HUES48 (cell line): Measurements from ENCODE around the gene RYR3.
"Not testable (repeated sequence)": the region's sequence is repeated elsewhere in the genome, so short reads cannot be mapped to it uniquely, and the experiment has no call there.

Experiments used
- H3K27ac ChIP-seq: one replicate; pipeline ENCODE4 v1.7.0; 2013; ENCODE audit warnings: low read depth, low read length, inconsistent platforms
- H3K27me3 ChIP-seq: 2 replicates; pipeline ENCODE4 v1.6.1; 2013; ENCODE audit warnings: mild to moderate bottlenecking, low read length; ENCODE audit not compliant: control insufficient read depth, insufficient read depth
- H3K36me3 ChIP-seq: 2 replicates; pipeline ENCODE4 v1.6.1; 2013; ENCODE audit warnings: low read length; ENCODE audit not compliant: control insufficient read depth, insufficient read depth
- H3K4me1 ChIP-seq: 2 replicates; pipeline ENCODE4 v1.6.1; 2013; ENCODE audit warnings: mild to moderate bottlenecking, low read length; ENCODE audit not compliant: control insufficient read depth, insufficient read depth
- H3K4me3 ChIP-seq: 2 replicates; pipeline ENCODE4 v1.5.1; 2013; ENCODE audit warnings: mild to moderate bottlenecking, low read depth, low read length
- H3K9ac ChIP-seq: 2 replicates; pipeline ENCODE4 v1.6.1; 2013; ENCODE audit warnings: mild to moderate bottlenecking, low read depth, low read length, moderate library complexity
- H3K9me3 ChIP-seq: 2 replicates; pipeline ENCODE4 v1.6.1; 2013; ENCODE audit warnings: low read length; ENCODE audit not compliant: control insufficient read depth, insufficient read depth

Gene RYR3

DNA sequence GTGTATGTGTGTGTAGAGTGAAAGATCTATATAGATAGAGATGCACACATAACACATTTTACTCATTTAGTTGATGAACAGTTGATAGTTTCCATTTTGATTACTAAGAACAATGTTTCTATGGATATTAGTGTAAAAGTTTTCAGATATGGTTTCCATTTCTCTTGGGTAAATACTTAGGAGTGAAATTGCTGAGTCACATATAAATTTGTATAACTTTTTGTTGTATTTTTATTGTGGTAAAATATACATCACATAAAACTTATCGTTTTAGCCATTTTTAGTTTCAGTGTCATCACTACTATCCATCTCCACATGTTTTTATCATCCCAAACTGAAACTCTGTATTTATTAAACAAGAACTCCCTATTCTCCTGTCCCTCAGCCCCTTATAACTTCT is 258.3 kb downstream of the RYR3 start:
- no peak overlapping the region for H3K4me3 ChIP-seq
- no peak overlapping the region for H3K9ac ChIP-seq
- H3K36me3 ChIP-seq: no peaks in the 10 kb centered on the region
- no peaks in the 10 kb centered on the region for H3K4me1 ChIP-seq
- no peak overlapping the region for H3K27ac ChIP-seq
- no peaks in the 10 kb centered on the region for H3K9me3 ChIP-seq
- no peaks in the 10 kb centered on the region for H3K27me3 ChIP-seq

DNA sequence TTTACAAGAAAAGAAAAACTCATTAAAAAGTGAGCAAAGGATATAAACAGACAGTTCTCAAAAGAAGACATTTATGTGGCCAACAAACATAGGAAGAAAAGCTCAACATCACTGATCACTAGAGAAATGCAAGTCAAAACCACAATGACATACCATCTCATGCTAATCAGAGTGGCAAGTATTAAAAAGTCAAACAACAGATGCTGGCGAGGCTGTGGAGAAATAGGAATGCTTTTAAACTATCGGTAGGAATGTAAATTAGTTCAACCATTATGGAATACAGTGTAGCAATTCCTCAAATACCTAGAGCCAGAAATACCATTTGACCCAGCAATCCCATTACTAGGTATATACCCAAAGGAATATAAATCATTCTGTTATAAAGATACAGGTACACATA is 267.1 kb downstream of the RYR3 start:
- peaks cover 13% of the 10 kb centered on the region for H3K4me1 ChIP-seq
- H3K9ac ChIP-seq, H3K27ac ChIP-seq, H3K9me3 ChIP-seq, H3K27me3 ChIP-seq, H3K36me3 ChIP-seq, H3K4me3 ChIP-seq: not testable (repeated sequence)

DNA sequence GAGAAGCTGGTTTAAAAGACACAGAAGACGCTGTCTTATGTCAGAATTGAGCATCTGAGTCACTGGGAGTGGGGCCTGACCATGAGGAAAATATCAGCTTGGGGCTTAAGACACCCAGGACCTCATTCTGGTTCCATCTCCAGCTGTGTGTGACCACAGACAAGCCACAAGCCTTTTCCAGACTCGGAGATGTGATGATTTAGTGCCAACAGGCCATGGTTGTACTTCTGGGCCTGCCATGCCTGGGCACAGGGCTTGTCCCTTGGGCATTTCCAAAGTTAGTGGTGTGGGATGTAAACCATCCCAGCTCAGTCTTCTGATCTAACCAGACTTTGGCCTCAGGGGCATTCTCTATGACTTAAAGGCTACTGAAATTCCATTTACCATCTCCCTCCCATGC is 269.8 kb downstream of the RYR3 start:
- Histone ChIP-seq H3K4me3 (no peak overlapping the region), H3K9ac (no peak overlapping the region), H3K36me3 (no peaks in the 10 kb centered on the region), H3K9me3 (no peaks in the 10 kb centered on the region), H3K27ac (no peak overlapping the region), H3K4me1 (peaks cover 13% of the 10 kb centered on the region), H3K27me3 (no peaks in the 10 kb centered on the region)

DNA sequence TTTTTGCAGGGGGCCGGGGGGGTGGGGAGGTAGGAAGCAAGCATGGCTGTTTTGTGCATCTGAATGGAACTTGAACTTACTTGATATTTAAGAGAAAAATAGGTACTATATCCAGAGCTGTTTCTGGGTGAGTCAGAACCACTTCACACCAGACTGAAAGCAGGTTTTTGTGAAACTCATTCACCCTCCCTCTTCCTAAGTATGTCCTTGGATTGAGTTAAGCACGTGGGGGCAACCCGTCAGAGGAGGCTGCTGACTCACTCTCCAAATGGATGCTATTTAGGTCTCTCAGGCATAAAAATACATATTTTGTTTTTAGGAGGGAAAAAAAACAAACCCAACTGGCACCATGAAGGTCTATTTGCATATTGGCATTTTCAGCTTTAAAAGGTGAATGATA is 270.3 kb downstream of the RYR3 start:
- Histone ChIP-seq H3K9ac (no peak overlapping the region), H3K27ac (no peak overlapping the region), H3K27me3 (no peaks in the 10 kb centered on the region), H3K9me3 (no peaks in the 10 kb centered on the region), H3K4me1 (peaks cover 15% of the 10 kb centered on the region), H3K36me3 (no peaks in the 10 kb centered on the region), H3K4me3 (no peak overlapping the region)

DNA sequence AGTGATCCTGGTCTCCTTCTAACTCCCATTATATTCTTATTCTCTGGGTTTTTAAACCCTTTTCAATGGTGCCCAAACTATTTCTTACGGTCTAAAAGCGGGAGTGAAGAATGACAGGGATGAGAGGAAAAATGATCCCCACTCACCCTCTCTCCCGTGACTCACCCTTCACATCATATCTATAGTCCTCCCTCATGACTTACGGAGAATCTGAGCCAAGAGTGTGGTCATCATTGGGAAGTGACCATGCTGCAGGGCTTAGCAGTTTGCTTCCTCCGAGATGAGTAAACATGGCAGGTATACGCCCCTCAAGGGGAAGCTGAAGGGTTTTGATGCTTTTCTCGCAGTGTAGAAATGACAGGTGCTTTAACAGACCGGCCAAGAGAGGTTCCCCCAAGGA is 274.0 kb downstream of the RYR3 start:
- H3K4me3 ChIP-seq: no peak overlapping the region
- peaks cover 21% of the 10 kb centered on the region for H3K4me1 ChIP-seq
- no peaks in the 10 kb centered on the region for H3K27me3 ChIP-seq
- no peak overlapping the region for H3K9ac ChIP-seq
- no peak overlapping the region for H3K27ac ChIP-seq
- no peaks in the 10 kb centered on the region for H3K9me3 ChIP-seq
- no peaks in the 10 kb centered on the region for H3K36me3 ChIP-seq

DNA sequence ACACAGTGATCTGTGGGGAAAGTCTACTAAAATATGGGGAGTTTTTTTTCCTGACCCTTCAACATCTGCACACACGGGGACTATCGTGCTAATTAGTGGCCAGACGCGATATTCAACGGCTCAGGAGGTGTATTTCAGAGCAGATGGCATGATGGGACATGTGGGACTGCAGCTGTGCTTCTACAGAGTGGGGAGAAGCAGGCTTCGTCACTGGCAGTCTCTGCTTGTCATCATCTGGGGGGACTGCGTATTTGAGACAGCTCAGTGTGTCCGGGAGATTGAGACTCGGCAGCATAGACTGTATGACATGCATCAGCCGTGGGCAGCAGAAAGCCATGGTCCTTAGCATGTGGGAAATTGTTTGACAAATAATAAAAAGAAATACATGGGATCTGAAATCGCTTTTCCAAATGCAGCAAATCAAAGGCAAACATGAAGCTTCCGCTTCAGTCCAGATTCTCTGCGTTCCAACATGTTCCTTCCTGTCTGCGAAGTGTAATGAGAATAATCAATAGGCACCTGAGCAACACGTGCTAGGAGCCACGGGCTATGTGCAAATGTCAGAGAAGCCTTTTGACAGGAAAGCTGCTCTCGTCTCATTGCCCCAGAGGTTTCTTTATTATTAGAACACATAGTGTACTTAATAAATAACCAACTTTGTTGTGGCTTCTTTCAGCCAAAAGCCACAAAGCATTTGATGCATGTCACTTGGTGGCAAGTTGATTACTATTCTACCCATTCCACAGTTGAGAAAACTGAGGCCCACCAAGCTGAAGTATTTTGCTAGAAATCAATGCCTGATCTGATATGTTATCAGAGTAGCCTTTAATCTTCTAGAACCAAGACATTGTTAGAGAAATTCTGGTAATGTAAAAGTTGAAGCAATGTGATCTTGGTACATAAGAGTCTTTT is 276.3 kb downstream of the RYR3 start:
- H3K9ac ChIP-seq: no peak overlapping the region
- H3K36me3 ChIP-seq: no peaks in the 10 kb centered on the region
- no peaks in the 10 kb centered on the region for H3K27me3 ChIP-seq
- no peak overlapping the region for H3K4me3 ChIP-seq
- H3K9me3 ChIP-seq: no peaks in the 10 kb centered on the region
- H3K4me1 ChIP-seq: peaks cover 8% of the 10 kb centered on the region; the same call in 1 of the 2 replicates
- peak overlapping the region; percentile 64 for H3K27ac ChIP-seq

DNA sequence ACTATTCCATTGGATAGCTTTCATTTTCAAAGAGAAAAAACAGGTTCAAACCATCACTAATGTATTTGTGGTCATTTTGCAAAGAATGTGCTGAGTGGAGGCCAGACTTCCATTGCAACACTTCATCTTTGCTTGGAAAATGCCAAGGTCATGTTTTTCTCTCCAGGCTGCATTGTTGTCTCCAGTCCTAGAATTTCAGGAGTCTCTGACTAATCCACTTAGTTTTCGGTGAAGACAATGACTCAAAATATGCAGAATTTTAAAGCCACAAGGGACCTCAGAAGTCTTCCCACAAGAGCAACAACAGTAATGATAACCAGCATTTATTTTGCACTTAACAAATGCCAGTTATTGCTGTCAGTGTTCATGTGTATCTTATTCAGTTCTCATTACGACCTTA is 277.0 kb downstream of the RYR3 start:
- Histone ChIP-seq H3K36me3 (no peaks in the 10 kb centered on the region), H3K27ac (peak overlapping the region; percentile 64), H3K27me3 (no peaks in the 10 kb centered on the region), H3K4me3 (no peak overlapping the region), H3K9me3 (no peaks in the 10 kb centered on the region), H3K4me1 (peaks cover 13% of the 10 kb centered on the region), H3K9ac (no peak overlapping the region)

DNA sequence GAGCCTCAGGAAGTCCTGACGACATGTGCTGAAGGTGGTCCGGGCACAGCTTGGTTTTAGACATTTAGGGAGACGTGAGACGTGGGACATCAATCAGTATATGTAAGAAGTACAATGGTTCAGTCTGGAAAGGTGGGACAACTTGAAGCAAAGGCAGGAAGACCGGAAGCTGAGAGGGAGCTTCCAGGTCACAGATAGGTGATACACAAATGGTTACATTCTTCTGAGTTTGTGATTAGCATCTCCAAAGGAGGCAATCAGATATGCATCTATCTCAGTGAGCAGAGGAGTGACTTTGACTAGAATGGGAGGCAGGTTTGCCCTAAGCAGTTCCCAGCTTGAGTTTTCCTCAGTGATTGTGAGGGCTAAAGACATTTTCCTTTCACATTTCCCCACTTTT is 282.1 kb downstream of the RYR3 start:
- Histone ChIP-seq H3K9me3 (peaks cover 15% of the 10 kb centered on the region), H3K4me3 (no peak overlapping the region), H3K27me3 (no peaks in the 10 kb centered on the region), H3K9ac (no peak overlapping the region), H3K36me3 (no peaks in the 10 kb centered on the region), H3K27ac (peak overlapping the region; percentile 83), H3K4me1 (peaks cover 20% of the 10 kb centered on the region)

DNA sequence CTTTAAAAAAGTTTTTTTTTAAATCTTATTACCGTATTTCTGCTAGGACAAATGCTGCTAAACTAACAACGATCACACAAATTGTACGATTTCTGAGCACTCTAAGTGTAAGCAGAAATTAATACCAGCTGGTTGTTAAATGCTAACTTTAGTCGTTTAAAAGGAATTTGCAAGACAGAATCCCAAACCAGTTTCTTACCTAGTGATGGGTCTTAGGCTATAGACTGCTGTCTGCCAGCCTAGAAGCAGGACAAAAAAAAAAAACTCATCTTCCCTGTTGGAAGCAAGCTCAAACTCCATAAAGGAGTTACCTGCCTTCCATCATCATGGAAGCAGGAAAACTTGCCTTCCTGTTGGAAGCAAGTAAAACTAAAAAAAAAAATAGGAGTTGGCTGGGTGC is 287.6 kb downstream of the RYR3 start:
- peaks cover 26% of the 10 kb centered on the region for H3K4me1 ChIP-seq
- peaks cover 15% of the 10 kb centered on the region for H3K9me3 ChIP-seq
- peak overlapping the region; percentile 80 for H3K27ac ChIP-seq
- peak overlapping the region; percentile 40; the same call in 1 of the 2 replicates for H3K4me3 ChIP-seq
- not testable (repeated sequence) for H3K36me3 ChIP-seq, H3K27me3 ChIP-seq, H3K9ac ChIP-seq

DNA sequence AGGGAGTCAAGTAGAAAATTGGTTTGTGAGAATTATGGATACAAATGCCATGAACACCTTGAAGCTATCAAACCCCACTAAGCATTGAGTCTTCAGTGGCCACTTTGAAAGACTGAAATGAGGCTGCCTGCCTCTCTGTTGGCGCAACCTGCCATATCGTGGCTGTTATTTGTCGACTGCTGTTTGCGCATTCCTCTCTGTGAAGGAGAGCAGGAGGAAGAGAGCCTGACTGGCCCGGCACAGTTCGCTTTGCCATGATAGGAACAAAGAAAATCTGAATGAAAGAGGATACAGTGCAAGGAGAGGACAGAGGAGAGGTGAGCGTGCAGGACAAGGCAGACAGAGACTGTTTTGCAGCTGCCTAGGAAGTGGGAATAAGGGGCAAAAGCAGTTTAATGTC is 289.4 kb downstream of the RYR3 start:
- peaks cover 25% of the 10 kb centered on the region for H3K4me1 ChIP-seq
- no peak overlapping the region for H3K9ac ChIP-seq
- no peak overlapping the region for H3K4me3 ChIP-seq
- H3K9me3 ChIP-seq: no peaks in the 10 kb centered on the region; the same call in 1 of the 2 replicates
- no peaks in the 10 kb centered on the region for H3K36me3 ChIP-seq
- H3K27me3 ChIP-seq: no peaks in the 10 kb centered on the region
- no peak overlapping the region for H3K27ac ChIP-seq

DNA sequence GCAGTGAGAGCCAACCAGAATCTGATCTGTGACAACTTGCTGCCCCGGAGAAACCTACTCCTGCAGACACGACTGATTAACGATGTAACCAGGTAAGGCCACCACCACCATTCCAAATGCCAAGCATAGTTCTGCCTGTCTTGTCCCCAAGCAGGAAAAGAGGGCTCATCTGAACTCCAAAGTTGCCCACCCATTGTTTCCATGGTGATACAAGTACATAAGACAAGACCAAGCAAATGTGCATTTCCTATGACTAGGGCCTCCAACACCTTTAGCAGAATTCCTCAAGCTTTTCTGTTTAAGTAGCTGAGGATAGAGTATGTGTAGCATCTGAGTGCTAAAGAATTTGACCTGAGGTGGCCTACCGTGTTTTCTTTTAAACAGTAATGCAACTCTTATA is 290.7 kb downstream of the RYR3 start:
- Histone ChIP-seq H3K27ac (no peak overlapping the region), H3K9me3 (no peaks in the 10 kb centered on the region), H3K27me3 (no peaks in the 10 kb centered on the region), H3K36me3 (no peaks in the 10 kb centered on the region), H3K4me1 (peaks cover 25% of the 10 kb centered on the region), H3K9ac (no peak overlapping the region), H3K4me3 (no peak overlapping the region)
